Panc1 (cell line): Measurements from ENCODE around the gene MTFR2.

ENCODE experiments used
- POLR2AphosphoS5 ChIP-seq: IDR thresholded peaks from 2 replicates; pipeline ENCODE4 v1.6.1; 2012; ENCODE audit warnings: mild to moderate bottlenecking, low read depth, low read length, moderate library complexity
- SIN3A ChIP-seq: IDR thresholded peaks from 2 replicates; pipeline ENCODE4 v1.6.1; 2012; ENCODE audit warnings: low read depth, mild to moderate bottlenecking, low read length, moderate library complexity, borderline replicate concordance; ENCODE audit not compliant: insufficient read depth
- TCF7L2 ChIP-seq: IDR thresholded peaks from 2 replicates; pipeline ENCODE4 v1.6.1; 2011; ENCODE audit warnings: mild to moderate bottlenecking, low read depth, low read length, inconsistent platforms
- TF ChIP-seq, protein P1 (sequence below): fragments of 450-650 bp; IDR thresholded peaks from 2 replicates; pipeline ENCODE4 v1.5.1; 2017; ENCODE audit warnings: mild to moderate bottlenecking
- TF ChIP-seq, protein P2 (sequence below), 2 experiments: IDR thresholded peaks; 2 replicates each; pipeline ENCODE4 v1.6.1; 2011 to 2012; ENCODE audit warnings: low read depth in 2 of 2, control low read depth in 1 of 2, low read length in 1 of 2, mild to moderate bottlenecking in 1 of 2, moderate library complexity in 1 of 2; ENCODE audit not compliant: insufficient read depth in 1 of 2

DNA sequence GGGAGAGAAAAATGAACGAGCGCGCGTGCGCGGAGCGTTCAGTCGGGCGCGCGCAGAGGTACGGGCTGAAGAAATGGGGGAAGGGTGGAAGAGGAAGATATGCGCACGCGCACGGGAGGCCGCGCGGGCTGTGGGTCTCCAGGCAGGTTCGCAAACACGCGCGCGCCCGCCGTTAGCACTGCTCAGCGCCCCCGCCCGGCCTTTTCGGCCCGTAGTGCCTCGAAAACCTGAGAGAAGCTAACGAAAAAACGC lies 39.1 kb upstream of the MTFR2 start:
- TF ChIP-seq, protein P1, sequence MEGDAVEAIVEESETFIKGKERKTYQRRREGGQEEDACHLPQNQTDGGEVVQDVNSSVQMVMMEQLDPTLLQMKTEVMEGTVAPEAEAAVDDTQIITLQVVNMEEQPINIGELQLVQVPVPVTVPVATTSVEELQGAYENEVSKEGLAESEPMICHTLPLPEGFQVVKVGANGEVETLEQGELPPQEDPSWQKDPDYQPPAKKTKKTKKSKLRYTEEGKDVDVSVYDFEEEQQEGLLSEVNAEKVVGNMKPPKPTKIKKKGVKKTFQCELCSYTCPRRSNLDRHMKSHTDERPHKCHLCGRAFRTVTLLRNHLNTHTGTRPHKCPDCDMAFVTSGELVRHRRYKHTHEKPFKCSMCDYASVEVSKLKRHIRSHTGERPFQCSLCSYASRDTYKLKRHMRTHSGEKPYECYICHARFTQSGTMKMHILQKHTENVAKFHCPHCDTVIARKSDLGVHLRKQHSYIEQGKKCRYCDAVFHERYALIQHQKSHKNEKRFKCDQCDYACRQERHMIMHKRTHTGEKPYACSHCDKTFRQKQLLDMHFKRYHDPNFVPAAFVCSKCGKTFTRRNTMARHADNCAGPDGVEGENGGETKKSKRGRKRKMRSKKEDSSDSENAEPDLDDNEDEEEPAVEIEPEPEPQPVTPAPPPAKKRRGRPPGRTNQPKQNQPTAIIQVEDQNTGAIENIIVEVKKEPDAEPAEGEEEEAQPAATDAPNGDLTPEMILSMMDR = no peak
- TF ChIP-seq POLR2AphosphoS5 (no peak), SIN3A (no peak), TCF7L2 (no peak)
- TF ChIP-seq, protein P2, sequence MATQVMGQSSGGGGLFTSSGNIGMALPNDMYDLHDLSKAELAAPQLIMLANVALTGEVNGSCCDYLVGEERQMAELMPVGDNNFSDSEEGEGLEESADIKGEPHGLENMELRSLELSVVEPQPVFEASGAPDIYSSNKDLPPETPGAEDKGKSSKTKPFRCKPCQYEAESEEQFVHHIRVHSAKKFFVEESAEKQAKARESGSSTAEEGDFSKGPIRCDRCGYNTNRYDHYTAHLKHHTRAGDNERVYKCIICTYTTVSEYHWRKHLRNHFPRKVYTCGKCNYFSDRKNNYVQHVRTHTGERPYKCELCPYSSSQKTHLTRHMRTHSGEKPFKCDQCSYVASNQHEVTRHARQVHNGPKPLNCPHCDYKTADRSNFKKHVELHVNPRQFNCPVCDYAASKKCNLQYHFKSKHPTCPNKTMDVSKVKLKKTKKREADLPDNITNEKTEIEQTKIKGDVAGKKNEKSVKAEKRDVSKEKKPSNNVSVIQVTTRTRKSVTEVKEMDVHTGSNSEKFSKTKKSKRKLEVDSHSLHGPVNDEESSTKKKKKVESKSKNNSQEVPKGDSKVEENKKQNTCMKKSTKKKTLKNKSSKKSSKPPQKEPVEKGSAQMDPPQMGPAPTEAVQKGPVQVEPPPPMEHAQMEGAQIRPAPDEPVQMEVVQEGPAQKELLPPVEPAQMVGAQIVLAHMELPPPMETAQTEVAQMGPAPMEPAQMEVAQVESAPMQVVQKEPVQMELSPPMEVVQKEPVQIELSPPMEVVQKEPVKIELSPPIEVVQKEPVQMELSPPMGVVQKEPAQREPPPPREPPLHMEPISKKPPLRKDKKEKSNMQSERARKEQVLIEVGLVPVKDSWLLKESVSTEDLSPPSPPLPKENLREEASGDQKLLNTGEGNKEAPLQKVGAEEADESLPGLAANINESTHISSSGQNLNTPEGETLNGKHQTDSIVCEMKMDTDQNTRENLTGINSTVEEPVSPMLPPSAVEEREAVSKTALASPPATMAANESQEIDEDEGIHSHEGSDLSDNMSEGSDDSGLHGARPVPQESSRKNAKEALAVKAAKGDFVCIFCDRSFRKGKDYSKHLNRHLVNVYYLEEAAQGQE (IDR thresholded peaks at IDR 0.05; ENCODE audit: insufficient read depth in 1 of 2, low read depth in 2 of 2, low read length in 1 of 2) = no peak
